ENCODE results near the gene CFAP90. TPM values are rescaled to one million over a fixed set of nuclear protein-coding genes. Genes with fewer than 3 reads are reported as not detected.

CFAP90 gene
- total and polyA plus RNA-seq, 4 donors, result 13.0 to 29.8 (median 15.6) TPM

DNA sequence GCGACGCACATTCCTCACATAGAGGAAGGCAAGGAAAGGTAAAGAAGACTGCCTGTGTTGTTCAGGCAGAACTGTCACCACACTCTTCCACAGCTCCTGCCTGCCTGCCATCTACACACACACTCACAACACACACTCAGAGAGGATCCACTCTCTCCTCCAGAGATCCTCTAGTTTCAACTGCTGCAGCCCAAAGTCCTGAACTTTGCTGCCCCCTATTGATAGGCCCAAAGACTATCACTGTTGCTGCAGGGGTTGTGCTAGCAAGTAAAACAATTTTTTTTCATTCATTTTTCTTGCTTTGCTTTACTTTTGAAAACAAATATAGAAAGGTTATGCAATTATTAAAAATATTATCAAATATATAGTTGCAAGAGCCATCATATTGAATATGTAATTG, 5.9 kb upstream of the CFAP90 start:
- DNase-seq (peak; percentile 41 to 59 (median 45)), ATAC-seq (ENCODE audit: insufficient read depth, low FRiP score) (peak; percentile 62)
- Histone ChIP-seq H3K4me3 (no peak overlapping the region), H3K9me3 (ENCODE audit: control insufficient read depth in 4 of 4, insufficient read depth in 3 of 4, low read length in 3 of 4) (peaks cover 0 to under 1% (median 0%) of the 10 kb centered on the region in 4 donors), H3K27me3 (ENCODE audit: control insufficient read depth in 3 of 3, insufficient read depth in 3 of 3, low read length in 2 of 3) (no peaks in the 10 kb centered on the region), H3K27ac (ENCODE audit: low read depth in 1 of 2, low read length in 1 of 2) (no peak overlapping the region), H3K36me3 (ENCODE audit: control insufficient read depth in 4 of 4, insufficient read depth in 4 of 4, low read length in 4 of 4) (peaks cover 6 to 14% (median 12%) of the 10 kb centered on the region in 4 donors), H3K9ac (ENCODE audit: insufficient read depth in 1 of 2, low read length in 2 of 2) (no peak overlapping the region), H3K4me1 (ENCODE audit: control insufficient read depth in 5 of 5, insufficient read depth in 5 of 5, low read length in 5 of 5) (peaks cover 0 to 5% (median 3%) of the 10 kb centered on the region in 5 donors)
- TF ChIP-seq, protein P1, sequence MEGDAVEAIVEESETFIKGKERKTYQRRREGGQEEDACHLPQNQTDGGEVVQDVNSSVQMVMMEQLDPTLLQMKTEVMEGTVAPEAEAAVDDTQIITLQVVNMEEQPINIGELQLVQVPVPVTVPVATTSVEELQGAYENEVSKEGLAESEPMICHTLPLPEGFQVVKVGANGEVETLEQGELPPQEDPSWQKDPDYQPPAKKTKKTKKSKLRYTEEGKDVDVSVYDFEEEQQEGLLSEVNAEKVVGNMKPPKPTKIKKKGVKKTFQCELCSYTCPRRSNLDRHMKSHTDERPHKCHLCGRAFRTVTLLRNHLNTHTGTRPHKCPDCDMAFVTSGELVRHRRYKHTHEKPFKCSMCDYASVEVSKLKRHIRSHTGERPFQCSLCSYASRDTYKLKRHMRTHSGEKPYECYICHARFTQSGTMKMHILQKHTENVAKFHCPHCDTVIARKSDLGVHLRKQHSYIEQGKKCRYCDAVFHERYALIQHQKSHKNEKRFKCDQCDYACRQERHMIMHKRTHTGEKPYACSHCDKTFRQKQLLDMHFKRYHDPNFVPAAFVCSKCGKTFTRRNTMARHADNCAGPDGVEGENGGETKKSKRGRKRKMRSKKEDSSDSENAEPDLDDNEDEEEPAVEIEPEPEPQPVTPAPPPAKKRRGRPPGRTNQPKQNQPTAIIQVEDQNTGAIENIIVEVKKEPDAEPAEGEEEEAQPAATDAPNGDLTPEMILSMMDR (IDR thresholded peaks at IDR 0.05; ENCODE audit: control extremely low read depth, extremely low read depth), result peak; percentile 8
- 97 to 98% methylated on average over 2 of the region's 2 CpGs for WGBS, 2 donors

DNA sequence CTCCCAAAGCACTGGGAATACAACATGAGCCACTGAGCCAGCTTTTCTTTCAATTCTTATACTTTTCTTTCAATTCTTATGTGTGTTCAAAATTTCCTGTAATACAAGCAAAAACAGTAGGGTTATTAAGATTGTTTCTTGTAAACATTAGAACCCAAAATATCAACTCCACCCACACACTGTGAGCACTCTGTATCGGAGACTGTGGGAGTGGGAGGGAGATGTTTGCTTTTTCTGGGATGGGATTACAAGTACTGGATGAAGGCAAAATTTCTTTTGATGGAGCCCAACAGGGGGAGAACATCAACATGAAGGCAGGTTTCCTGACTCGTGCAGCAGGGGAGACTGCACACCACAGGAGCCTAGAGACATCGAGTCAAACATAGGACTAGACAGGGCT, 4.7 kb upstream of the CFAP90 start:
- Histone ChIP-seq H3K9ac (ENCODE audit: insufficient read depth in 1 of 2, low read length in 2 of 2) (no peak overlapping the region), H3K36me3 (ENCODE audit: control insufficient read depth in 4 of 4, insufficient read depth in 4 of 4, low read length in 4 of 4) (peaks cover 3 to 10% (median 8%) of the 10 kb centered on the region in 4 donors), H3K27me3 (ENCODE audit: control insufficient read depth in 3 of 3, insufficient read depth in 3 of 3, low read length in 2 of 3) (no peaks in the 10 kb centered on the region), H3K4me1 (ENCODE audit: control insufficient read depth in 5 of 5, insufficient read depth in 5 of 5, low read length in 5 of 5) (peaks cover 0 to 12% (median 6%) of the 10 kb centered on the region in 5 donors), H3K4me3 (no peak overlapping the region), H3K27ac (ENCODE audit: low read depth in 1 of 2, low read length in 1 of 2) (no peak overlapping the region), H3K9me3 (ENCODE audit: control insufficient read depth in 4 of 4, insufficient read depth in 3 of 4, low read length in 3 of 4) (no peaks in the 10 kb centered on the region)
- no peak for DNase-seq
- 70 to 73% methylated on average over 3 of the region's 3 CpGs for WGBS, 2 donors
- TF ChIP-seq, protein P1 (IDR thresholded peaks at IDR 0.05; ENCODE audit: control extremely low read depth, extremely low read depth), result no peak
- ATAC-seq (ENCODE audit: insufficient read depth, low FRiP score), result no peak

DNA sequence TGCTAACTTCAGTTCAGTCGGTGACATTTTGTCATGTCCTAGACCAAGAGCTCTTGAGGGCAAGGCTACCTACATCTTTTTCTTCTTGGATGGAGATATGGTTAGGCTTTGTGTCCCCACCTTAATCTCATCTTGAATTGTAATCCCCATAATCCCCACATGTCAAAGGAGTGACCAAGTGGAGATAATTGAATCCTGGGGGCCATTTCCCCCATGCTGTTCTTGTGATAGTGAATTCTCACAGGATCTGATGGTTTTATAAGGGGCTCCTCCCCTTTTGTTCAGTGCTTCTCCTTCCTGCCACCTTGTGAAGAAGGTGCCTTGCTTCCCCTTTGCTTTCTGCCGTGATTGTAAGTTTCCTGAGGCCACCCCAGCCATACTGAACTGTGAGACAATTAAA, 2.1 kb upstream of the CFAP90 start:
- no peak overlapping the region for H3K9ac ChIP-seq (ENCODE audit: insufficient read depth in 1 of 2, low read length in 2 of 2)
- H3K4me3 ChIP-seq, result no peak overlapping the region
- H3K27me3 ChIP-seq (ENCODE audit: control insufficient read depth in 3 of 3, insufficient read depth in 3 of 3, low read length in 2 of 3), result peaks cover 0 to 13% (median 0%) of the 10 kb centered on the region in 3 donors
- peaks cover 0 to 2% (median 0%) of the 10 kb centered on the region in 4 donors for H3K9me3 ChIP-seq (ENCODE audit: control insufficient read depth in 4 of 4, insufficient read depth in 3 of 4, low read length in 3 of 4)
- ATAC-seq (ENCODE audit: insufficient read depth, low FRiP score), result no peak
- TF ChIP-seq, protein P1 (IDR thresholded peaks at IDR 0.05; ENCODE audit: control extremely low read depth, extremely low read depth), result no peak
- peaks cover 0 to 6% (median 3%) of the 10 kb centered on the region in 4 donors for H3K36me3 ChIP-seq (ENCODE audit: control insufficient read depth in 4 of 4, insufficient read depth in 4 of 4, low read length in 4 of 4)
- peaks cover 0 to 20% (median 6%) of the 10 kb centered on the region in 5 donors for H3K4me1 ChIP-seq (ENCODE audit: control insufficient read depth in 5 of 5, insufficient read depth in 5 of 5, low read length in 5 of 5)
- no peak for DNase-seq
- H3K27ac ChIP-seq (ENCODE audit: low read depth in 1 of 2, low read length in 1 of 2), result no peak overlapping the region
- WGBS, 2 donors, result 67 to 71% methylated on average over 2 of the region's 2 CpGs

DNA sequence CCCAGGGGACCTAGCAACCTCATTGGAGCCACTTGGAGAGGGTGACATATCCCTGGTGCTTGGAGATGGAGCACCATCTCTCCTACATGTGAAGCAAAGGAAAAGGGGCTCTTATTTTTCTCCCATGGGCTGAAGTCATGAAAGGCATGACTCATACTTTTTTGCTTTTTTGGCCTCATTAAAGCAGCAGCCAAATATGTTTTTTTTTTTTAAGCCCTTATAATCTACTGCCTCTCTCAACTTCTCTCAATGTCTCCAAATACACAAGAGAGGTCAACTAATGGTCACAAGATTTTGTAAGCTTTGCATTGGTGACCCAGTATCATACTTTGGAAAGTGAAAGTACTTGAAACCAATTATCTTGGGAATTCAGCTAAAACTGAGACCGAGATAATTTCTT, 1.6 kb upstream of the CFAP90 start:
- Histone ChIP-seq H3K27ac (ENCODE audit: low read depth in 1 of 2, low read length in 1 of 2) (no peak overlapping the region), H3K9me3 (ENCODE audit: control insufficient read depth in 4 of 4, insufficient read depth in 3 of 4, low read length in 3 of 4) (peaks cover 0 to 2% (median 0%) of the 10 kb centered on the region in 4 donors), H3K9ac (ENCODE audit: insufficient read depth in 1 of 2, low read length in 2 of 2) (no peak overlapping the region), H3K36me3 (ENCODE audit: control insufficient read depth in 4 of 4, insufficient read depth in 4 of 4, low read length in 4 of 4) (peaks cover 0 to 1% (median under 1%) of the 10 kb centered on the region in 4 donors), H3K4me1 (ENCODE audit: control insufficient read depth in 5 of 5, insufficient read depth in 5 of 5, low read length in 5 of 5) (peaks cover 0 to 20% (median 6%) of the 10 kb centered on the region in 5 donors), H3K4me3 (no peak overlapping the region), H3K27me3 (ENCODE audit: control insufficient read depth in 3 of 3, insufficient read depth in 3 of 3, low read length in 2 of 3) (peaks cover 0 to 13% (median 0%) of the 10 kb centered on the region in 3 donors)
- TF ChIP-seq, protein P1 (IDR thresholded peaks at IDR 0.05; ENCODE audit: control extremely low read depth, extremely low read depth), result no peak
- WGBS, 2 donors, result 65 to 78% methylated on average over 1 of the region's 1 CpG
- ATAC-seq (ENCODE audit: insufficient read depth, low FRiP score) (no peak), DNase-seq (peak in 2 of 3 donors; percentile 29 to 33)

Measured in lung (tissue), 12 donors.